HEK293 (cell line): ENCODE results near the gene UROC1.

ENCODE experiments used
- CTCF ChIA-PET: fragments of 350-600 bp; formaldehyde crosslinking; extraction: SDS; loops from one replicate; lab custom pipeline; 2021; ENCODE audit warnings: antibody characterized with exemption; lab: Yijun Ruan, JAX
- POLR2A ChIA-PET: fragments of 300-600 bp; formaldehyde crosslinking; extraction: SDS; loops from one replicate; lab custom pipeline; 2020; ENCODE audit warnings: antibody characterized with exemption, inconsistent platforms; lab: Yijun Ruan, JAX
- H3K27ac ChIP-seq: fragments of 200-500 bp; sonication (Bioruptor generic); 2 replicates; pipeline ENCODE4 v1.5.1; 2014; ENCODE audit warnings: low read depth, low read length, control low read depth, inconsistent platforms; ENCODE audit errors: extremely low read depth
- H3K36me3 ChIP-seq, 2 experiments: fragments of 200-500 bp in 1 of 2; sonication (Bioruptor generic) in 1 of 2; 1 replicate in 1 of 2; 2 replicates in 1 of 2; pipeline ENCODE4 v1.5.1; 2014 to 2017; ENCODE audit warnings: inconsistent platforms in 2 of 2, low read length in 2 of 2; ENCODE audit not compliant: control insufficient read depth in 2 of 2, insufficient read depth in 1 of 2
- H3K4me1 ChIP-seq: fragments of 200-500 bp; sonication (Bioruptor generic); 2 replicates; pipeline ENCODE4 v1.5.1; 2014; ENCODE audit warnings: mild to moderate bottlenecking, low read length, inconsistent platforms; ENCODE audit not compliant: control insufficient read depth, insufficient read depth
- H3K4me3 ChIP-seq: 2 replicates; pipeline ENCODE4 v1.5.1; 2011; ENCODE audit warnings: low read depth, mild to moderate bottlenecking, control low read depth, low read length, moderate library complexity
- H3K9me3 ChIP-seq: fragments of 200-500 bp; sonication (Bioruptor generic); 2 replicates; pipeline ENCODE4 v1.5.1; 2014; ENCODE audit warnings: low read depth, low read length, inconsistent platforms; ENCODE audit not compliant: control insufficient read depth, insufficient read depth
- KLF9 ChIP-seq: fragments of 450-650 bp; formaldehyde crosslinking; IDR thresholded peaks from 2 replicates; pipeline ENCODE4 v1.5.1; 2016; ENCODE audit warnings: missing biosample characterization, missing genetic modification characterization, low read depth
- OVOL3 ChIP-seq: fragments of 450-650 bp; formaldehyde crosslinking; IDR thresholded peaks from 2 replicates; pipeline ENCODE4 v1.5.1; 2016; ENCODE audit warnings: missing biosample characterization, missing genetic modification characterization
- YY1 ChIP-seq: fragments of 450-650 bp; formaldehyde crosslinking; IDR thresholded peaks from 2 replicates; pipeline ENCODE4 v1.5.1; 2018; ENCODE audit warnings: missing biosample characterization, missing genetic modification characterization
- ZFP37 ChIP-seq: fragments of 450-650 bp; formaldehyde crosslinking; IDR thresholded peaks from 2 replicates; pipeline ENCODE4 v1.5.1; 2016; ENCODE audit warnings: missing biosample characterization, missing genetic modification characterization
- ZIC2 ChIP-seq: fragments of 450-650 bp; formaldehyde crosslinking; IDR thresholded peaks from 2 replicates; pipeline ENCODE4 v1.5.1; 2016; ENCODE audit warnings: missing biosample characterization, missing genetic modification characterization
- ZNF302 ChIP-seq: fragments of 450-650 bp; formaldehyde crosslinking; IDR thresholded peaks from 2 replicates; pipeline ENCODE4 v1.5.1; 2016; ENCODE audit warnings: missing biosample characterization, missing genetic modification characterization, low read depth
- ZNF404 ChIP-seq: fragments of 450-650 bp; formaldehyde crosslinking; IDR thresholded peaks from 2 replicates; pipeline ENCODE4 v1.5.1; 2017; ENCODE audit warnings: missing biosample characterization, missing genetic modification characterization
- ZNF416 ChIP-seq: fragments of 450-650 bp; formaldehyde crosslinking; IDR thresholded peaks from 2 replicates; pipeline ENCODE4 v1.5.1; 2016; ENCODE audit warnings: missing biosample characterization, missing genetic modification characterization
- ZNF510 ChIP-seq: fragments of 450-650 bp; formaldehyde crosslinking; IDR thresholded peaks from 2 replicates; pipeline ENCODE4 v1.5.1; 2018; ENCODE audit warnings: mild to moderate bottlenecking, missing genetic modification characterization, missing biosample characterization; ENCODE audit not compliant: insufficient replicate concordance
- ZNF558 ChIP-seq: fragments of 450-650 bp; formaldehyde crosslinking; IDR thresholded peaks from 2 replicates; pipeline ENCODE4 v1.5.1; 2016; ENCODE audit warnings: missing biosample characterization, missing genetic modification characterization
- ZNF585B ChIP-seq: fragments of 450-650 bp; formaldehyde crosslinking; IDR thresholded peaks from 2 replicates; pipeline ENCODE4 v1.5.1; 2016; ENCODE audit warnings: missing biosample characterization, missing genetic modification characterization
- ZNF596 ChIP-seq: fragments of 450-650 bp; IDR thresholded peaks from 2 replicates; pipeline ENCODE4 v1.5.0; 2018; ENCODE audit warnings: missing biosample characterization, mild to moderate bottlenecking, missing genetic modification characterization, moderate library complexity
- ZNF610 ChIP-seq: fragments of 450-650 bp; formaldehyde crosslinking; IDR thresholded peaks from 2 replicates; pipeline ENCODE4 v1.5.1; 2016; ENCODE audit warnings: missing biosample characterization, missing genetic modification characterization, borderline replicate concordance
- ZNF664 ChIP-seq: fragments of 450-650 bp; formaldehyde crosslinking; IDR thresholded peaks from 2 replicates; pipeline ENCODE4 v1.5.1; 2016; ENCODE audit warnings: missing biosample characterization, missing genetic modification characterization
- TF ChIP-seq, protein P1 (sequence below): fragments of 450-650 bp; formaldehyde crosslinking; IDR thresholded peaks from 2 replicates; pipeline ENCODE4 v1.5.1; 2016; ENCODE audit warnings: missing biosample characterization, missing genetic modification characterization
- TF ChIP-seq, protein P2 (sequence below): fragments of 450-650 bp; formaldehyde crosslinking; IDR thresholded peaks from 2 replicates; pipeline ENCODE4 v1.5.1; 2016; ENCODE audit warnings: missing biosample characterization, missing genetic modification characterization
- TF ChIP-seq, protein P3 (sequence below): fragments of 450-650 bp; formaldehyde crosslinking; IDR thresholded peaks from 2 replicates; pipeline ENCODE4 v1.5.0; 2017; ENCODE audit warnings: missing biosample characterization, missing genetic modification characterization, borderline replicate concordance
- TF ChIP-seq, protein P4 (sequence below): fragments of 450-650 bp; formaldehyde crosslinking; IDR thresholded peaks from 2 replicates; pipeline ENCODE4 v1.5.1; 2016; ENCODE audit warnings: missing biosample characterization, missing genetic modification characterization, borderline replicate concordance

Gene UROC1

DNA sequence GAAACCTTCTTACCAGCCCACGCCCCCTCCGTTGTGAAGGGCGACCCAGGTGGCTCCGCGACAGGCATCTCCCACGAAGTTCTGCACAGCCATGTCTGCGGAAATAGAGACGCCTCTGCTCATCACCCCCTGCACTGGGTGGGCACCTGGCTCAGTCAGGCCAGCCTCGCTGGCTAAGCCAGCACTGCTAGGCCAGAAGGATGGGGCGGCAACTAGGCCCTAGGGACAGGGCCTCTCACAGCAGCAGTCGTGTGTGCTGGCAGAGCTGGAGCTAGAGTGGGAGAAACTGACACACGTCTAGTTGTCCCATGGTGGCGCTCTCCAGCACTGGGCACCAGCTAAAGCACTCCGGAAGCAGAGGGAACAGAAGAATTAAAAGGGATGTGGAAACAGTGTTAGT is 29.4 kb downstream of the UROC1 start:
- no peak for TF ChIP-seq ZNF610 (tag by site-specific recombination)
- TF ChIP-seq, protein P1, sequence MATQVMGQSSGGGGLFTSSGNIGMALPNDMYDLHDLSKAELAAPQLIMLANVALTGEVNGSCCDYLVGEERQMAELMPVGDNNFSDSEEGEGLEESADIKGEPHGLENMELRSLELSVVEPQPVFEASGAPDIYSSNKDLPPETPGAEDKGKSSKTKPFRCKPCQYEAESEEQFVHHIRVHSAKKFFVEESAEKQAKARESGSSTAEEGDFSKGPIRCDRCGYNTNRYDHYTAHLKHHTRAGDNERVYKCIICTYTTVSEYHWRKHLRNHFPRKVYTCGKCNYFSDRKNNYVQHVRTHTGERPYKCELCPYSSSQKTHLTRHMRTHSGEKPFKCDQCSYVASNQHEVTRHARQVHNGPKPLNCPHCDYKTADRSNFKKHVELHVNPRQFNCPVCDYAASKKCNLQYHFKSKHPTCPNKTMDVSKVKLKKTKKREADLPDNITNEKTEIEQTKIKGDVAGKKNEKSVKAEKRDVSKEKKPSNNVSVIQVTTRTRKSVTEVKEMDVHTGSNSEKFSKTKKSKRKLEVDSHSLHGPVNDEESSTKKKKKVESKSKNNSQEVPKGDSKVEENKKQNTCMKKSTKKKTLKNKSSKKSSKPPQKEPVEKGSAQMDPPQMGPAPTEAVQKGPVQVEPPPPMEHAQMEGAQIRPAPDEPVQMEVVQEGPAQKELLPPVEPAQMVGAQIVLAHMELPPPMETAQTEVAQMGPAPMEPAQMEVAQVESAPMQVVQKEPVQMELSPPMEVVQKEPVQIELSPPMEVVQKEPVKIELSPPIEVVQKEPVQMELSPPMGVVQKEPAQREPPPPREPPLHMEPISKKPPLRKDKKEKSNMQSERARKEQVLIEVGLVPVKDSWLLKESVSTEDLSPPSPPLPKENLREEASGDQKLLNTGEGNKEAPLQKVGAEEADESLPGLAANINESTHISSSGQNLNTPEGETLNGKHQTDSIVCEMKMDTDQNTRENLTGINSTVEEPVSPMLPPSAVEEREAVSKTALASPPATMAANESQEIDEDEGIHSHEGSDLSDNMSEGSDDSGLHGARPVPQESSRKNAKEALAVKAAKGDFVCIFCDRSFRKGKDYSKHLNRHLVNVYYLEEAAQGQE (tag by site-specific recombination), result peak; percentile 45; the same call in 1 of the 2 replicates
- Histone ChIP-seq H3K36me3 (no peaks in the 10 kb centered on the region), H3K9me3 (no peaks in the 10 kb centered on the region), H3K4me3 (no peak overlapping the region), H3K27ac (no peak overlapping the region), H3K4me1 (no peaks in the 10 kb centered on the region)
- ChIA-PET CTCF (interaction anchor here (0.6 kb wide), 1 partner anchor 33 kb away, joined by 3 read pairs; no protein-coding TSS in a partner anchor), POLR2A (no interaction called here)

DNA sequence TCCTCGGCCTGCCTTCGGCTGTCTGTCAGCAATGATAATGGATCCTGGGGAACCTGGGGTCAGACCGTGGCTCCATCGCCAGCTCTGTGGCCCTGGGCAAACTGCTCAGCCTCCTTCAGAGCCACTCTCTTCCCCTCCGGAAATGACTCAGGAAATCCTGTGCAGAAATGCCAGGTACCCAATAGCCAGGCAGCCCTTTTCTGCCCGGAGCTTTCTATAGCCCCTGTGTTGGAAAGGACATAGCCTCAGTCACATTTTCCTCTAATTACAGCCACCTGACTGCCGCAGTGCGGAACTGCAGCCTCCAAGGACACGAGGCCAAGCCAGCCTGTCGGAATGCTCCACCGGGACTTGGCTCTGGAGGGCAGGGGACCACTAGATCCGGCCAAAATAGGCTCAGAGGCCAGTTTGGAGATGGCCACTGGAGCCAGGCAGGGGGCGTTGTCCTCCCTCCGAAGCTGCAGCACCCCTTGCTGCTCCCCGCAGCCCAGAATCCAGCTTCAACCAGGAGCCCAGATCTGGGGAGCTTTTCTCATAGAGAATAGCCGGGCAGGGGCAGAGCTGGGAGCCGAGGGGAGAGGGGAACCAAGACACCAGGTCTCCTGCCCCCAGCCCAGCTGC is 30.3 kb downstream of the UROC1 start:
- ChIA-PET CTCF (no interaction called here), POLR2A (no interaction called here)
- no peak for TF ChIP-seq ZNF596 (tag by site-specific recombination)
- TF ChIP-seq KLF9, result no peak
- TF ChIP-seq, protein P2, sequence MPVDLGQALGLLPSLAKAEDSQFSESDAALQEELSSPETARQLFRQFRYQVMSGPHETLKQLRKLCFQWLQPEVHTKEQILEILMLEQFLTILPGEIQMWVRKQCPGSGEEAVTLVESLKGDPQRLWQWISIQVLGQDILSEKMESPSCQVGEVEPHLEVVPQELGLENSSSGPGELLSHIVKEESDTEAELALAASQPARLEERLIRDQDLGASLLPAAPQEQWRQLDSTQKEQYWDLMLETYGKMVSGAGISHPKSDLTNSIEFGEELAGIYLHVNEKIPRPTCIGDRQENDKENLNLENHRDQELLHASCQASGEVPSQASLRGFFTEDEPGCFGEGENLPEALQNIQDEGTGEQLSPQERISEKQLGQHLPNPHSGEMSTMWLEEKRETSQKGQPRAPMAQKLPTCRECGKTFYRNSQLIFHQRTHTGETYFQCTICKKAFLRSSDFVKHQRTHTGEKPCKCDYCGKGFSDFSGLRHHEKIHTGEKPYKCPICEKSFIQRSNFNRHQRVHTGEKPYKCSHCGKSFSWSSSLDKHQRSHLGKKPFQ (tag by site-specific recombination), result no peak
- TF ChIP-seq ZNF302 (tag by site-specific recombination), result no peak
- TF ChIP-seq, protein P3, sequence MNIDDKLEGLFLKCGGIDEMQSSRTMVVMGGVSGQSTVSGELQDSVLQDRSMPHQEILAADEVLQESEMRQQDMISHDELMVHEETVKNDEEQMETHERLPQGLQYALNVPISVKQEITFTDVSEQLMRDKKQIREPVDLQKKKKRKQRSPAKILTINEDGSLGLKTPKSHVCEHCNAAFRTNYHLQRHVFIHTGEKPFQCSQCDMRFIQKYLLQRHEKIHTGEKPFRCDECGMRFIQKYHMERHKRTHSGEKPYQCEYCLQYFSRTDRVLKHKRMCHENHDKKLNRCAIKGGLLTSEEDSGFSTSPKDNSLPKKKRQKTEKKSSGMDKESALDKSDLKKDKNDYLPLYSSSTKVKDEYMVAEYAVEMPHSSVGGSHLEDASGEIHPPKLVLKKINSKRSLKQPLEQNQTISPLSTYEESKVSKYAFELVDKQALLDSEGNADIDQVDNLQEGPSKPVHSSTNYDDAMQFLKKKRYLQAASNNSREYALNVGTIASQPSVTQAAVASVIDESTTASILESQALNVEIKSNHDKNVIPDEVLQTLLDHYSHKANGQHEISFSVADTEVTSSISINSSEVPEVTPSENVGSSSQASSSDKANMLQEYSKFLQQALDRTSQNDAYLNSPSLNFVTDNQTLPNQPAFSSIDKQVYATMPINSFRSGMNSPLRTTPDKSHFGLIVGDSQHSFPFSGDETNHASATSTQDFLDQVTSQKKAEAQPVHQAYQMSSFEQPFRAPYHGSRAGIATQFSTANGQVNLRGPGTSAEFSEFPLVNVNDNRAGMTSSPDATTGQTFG, result no peak
- TF ChIP-seq ZNF404, result no peak
- Histone ChIP-seq H3K27ac (no peak overlapping the region), H3K4me1 (no peaks in the 10 kb centered on the region), H3K4me3 (no peak overlapping the region), H3K9me3 (no peaks in the 10 kb centered on the region), H3K36me3 (no peaks in the 10 kb centered on the region)

DNA sequence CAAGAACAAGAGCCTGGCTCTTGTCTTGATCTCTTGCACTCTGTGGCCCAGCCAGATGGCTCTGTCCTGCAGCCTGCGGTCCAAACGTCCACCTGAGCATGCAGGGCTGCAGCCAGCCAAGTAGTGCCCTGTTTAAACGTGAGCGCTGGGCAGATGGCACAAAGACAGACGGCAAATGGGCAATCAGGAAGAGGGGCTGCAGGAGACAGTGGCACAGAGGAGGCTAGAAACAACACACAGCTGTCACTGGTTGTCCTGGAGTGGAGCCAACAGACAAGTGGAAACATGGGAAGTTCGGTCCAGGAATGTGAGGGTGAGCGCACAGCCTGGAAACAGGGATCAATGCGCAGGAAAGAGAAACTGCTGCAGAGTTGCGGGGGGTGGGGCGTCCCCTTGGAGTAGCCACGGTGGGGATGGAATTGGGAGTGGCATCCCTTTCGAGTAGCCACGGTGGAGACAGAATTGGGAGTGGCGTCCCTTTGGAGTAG is 31.2 kb downstream of the UROC1 start:
- Histone ChIP-seq H3K4me1 (no peaks in the 10 kb centered on the region), H3K27ac (no peak overlapping the region), H3K4me3 (no peak overlapping the region), H3K36me3 (no peaks in the 10 kb centered on the region), H3K9me3 (no peaks in the 10 kb centered on the region)
- POLR2A ChIA-PET, result no interaction called here
- CTCF ChIA-PET, result no interaction called here
- no peak for TF ChIP-seq ZNF558
- no peak for TF ChIP-seq ZNF664 (tag by site-specific recombination)
- TF ChIP-seq, protein P4, sequence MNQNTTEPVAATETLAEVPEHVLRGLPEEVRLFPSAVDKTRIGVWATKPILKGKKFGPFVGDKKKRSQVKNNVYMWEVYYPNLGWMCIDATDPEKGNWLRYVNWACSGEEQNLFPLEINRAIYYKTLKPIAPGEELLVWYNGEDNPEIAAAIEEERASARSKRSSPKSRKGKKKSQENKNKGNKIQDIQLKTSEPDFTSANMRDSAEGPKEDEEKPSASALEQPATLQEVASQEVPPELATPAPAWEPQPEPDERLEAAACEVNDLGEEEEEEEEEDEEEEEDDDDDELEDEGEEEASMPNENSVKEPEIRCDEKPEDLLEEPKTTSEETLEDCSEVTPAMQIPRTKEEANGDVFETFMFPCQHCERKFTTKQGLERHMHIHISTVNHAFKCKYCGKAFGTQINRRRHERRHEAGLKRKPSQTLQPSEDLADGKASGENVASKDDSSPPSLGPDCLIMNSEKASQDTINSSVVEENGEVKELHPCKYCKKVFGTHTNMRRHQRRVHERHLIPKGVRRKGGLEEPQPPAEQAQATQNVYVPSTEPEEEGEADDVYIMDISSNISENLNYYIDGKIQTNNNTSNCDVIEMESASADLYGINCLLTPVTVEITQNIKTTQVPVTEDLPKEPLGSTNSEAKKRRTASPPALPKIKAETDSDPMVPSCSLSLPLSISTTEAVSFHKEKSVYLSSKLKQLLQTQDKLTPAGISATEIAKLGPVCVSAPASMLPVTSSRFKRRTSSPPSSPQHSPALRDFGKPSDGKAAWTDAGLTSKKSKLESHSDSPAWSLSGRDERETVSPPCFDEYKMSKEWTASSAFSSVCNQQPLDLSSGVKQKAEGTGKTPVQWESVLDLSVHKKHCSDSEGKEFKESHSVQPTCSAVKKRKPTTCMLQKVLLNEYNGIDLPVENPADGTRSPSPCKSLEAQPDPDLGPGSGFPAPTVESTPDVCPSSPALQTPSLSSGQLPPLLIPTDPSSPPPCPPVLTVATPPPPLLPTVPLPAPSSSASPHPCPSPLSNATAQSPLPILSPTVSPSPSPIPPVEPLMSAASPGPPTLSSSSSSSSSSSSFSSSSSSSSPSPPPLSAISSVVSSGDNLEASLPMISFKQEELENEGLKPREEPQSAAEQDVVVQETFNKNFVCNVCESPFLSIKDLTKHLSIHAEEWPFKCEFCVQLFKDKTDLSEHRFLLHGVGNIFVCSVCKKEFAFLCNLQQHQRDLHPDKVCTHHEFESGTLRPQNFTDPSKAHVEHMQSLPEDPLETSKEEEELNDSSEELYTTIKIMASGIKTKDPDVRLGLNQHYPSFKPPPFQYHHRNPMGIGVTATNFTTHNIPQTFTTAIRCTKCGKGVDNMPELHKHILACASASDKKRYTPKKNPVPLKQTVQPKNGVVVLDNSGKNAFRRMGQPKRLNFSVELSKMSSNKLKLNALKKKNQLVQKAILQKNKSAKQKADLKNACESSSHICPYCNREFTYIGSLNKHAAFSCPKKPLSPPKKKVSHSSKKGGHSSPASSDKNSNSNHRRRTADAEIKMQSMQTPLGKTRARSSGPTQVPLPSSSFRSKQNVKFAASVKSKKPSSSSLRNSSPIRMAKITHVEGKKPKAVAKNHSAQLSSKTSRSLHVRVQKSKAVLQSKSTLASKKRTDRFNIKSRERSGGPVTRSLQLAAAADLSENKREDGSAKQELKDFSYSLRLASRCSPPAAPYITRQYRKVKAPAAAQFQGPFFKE (tag by site-specific recombination), result no peak
- TF ChIP-seq YY1 (tag by site-specific recombination), result no peak
- no peak for TF ChIP-seq ZNF416 (tag by site-specific recombination)
- TF ChIP-seq OVOL3 (tag by site-specific recombination), result no peak
- TF ChIP-seq ZFP37 (tag by site-specific recombination), result no peak
- TF ChIP-seq ZIC2 (tag by site-specific recombination), result no peak
- no peak for TF ChIP-seq ZNF510 (tag by site-specific recombination)
- no peak for TF ChIP-seq ZNF585B (tag by site-specific recombination)
